HG03039 (cell line): ENCODE results near the gene ADAMTS14.

Experiments
- ATAC-seq: cut with Tn5 transposase; IDR thresholded peaks from one replicate; pipeline ENCODE4 v1.9.1; 2021; ENCODE audit warnings: mild to moderate bottlenecking, moderate library complexity; ENCODE audit not compliant: unreplicated experiment

ADAMTS14 gene

GRCh38 chr10:70673929-70674559, 1.7 kb downstream of the ADAMTS14 start:
- ATAC-seq: no peak

- no peak for ATAC-seq
Measured at GRCh38 chr10:70674560-70675495, 2.5 kb downstream of the ADAMTS14 start.

- no peak for ATAC-seq
Measured at GRCh38 chr10:70675496-70676161, 3.3 kb downstream of the ADAMTS14 start.

- no peak for ATAC-seq
Measured at GRCh38 chr10:70676511-70676910, 4.2 kb downstream of the ADAMTS14 start.

- no peak for ATAC-seq
Measured at GRCh38 chr10:70677016-70677415, 4.7 kb downstream of the ADAMTS14 start.

GRCh38 chr10:70677620-70678249, 5.4 kb downstream of the ADAMTS14 start:
- ATAC-seq: no peak

- ATAC-seq: no peak
Measured at GRCh38 chr10:70678250-70678635, 5.9 kb downstream of the ADAMTS14 start.

GRCh38 chr10:70678757-70679489, 6.6 kb downstream of the ADAMTS14 start:
- ATAC-seq: no peak

GRCh38 chr10:70679498-70679897, 7.2 kb downstream of the ADAMTS14 start:
- no peak for ATAC-seq

- no peak for ATAC-seq
Measured at GRCh38 chr10:70680899-70681730, 8.8 kb downstream of the ADAMTS14 start.

GRCh38 chr10:70681731-70682005, 9.4 kb downstream of the ADAMTS14 start:
- ATAC-seq: no peak

GRCh38 chr10:70682920-70683600, 10.8 kb downstream of the ADAMTS14 start:
- no peak for ATAC-seq

- no peak for ATAC-seq
Measured at GRCh38 chr10:70683601-70683934, 11.3 kb downstream of the ADAMTS14 start.

- no peak for ATAC-seq
Measured at GRCh38 chr10:70683940-70684339, 11.6 kb downstream of the ADAMTS14 start.

GRCh38 chr10:70684374-70684773, 12.1 kb downstream of the ADAMTS14 start:
- ATAC-seq: no peak

GRCh38 chr10:70684839-70685454, 12.6 kb downstream of the ADAMTS14 start:
- no peak for ATAC-seq

GRCh38 chr10:70685455-70685911, 13.2 kb downstream of the ADAMTS14 start:
- ATAC-seq: no peak

- ATAC-seq: no peak
Measured at GRCh38 chr10:70688828-70689227, 16.5 kb downstream of the ADAMTS14 start.

GRCh38 chr10:70689661-70690060, 17.4 kb downstream of the ADAMTS14 start:
- no peak for ATAC-seq
